CD14-positive monocyte (primary cell): ENCODE results near the gene BCL2L1. TPM values are rescaled to one million over a fixed set of nuclear protein-coding genes. Genes with fewer than 3 reads are reported as not detected.

ENCODE experiments used
- DNase-seq, 3 donors: peaks; one replicate each; pipeline ENCODE4 v3.0.0-alpha.2; 2011 to 2022
- H2AFZ ChIP-seq: 2 replicates; pipeline ENCODE4 v1.6.0; 2012; ENCODE audit warnings: mild to moderate bottlenecking, low read depth, low read length, inconsistent platforms; ENCODE audit not compliant: insufficient read depth, poor library complexity, severe bottlenecking
- H3K27ac ChIP-seq, 2 donors: 1 replicate in 1 of 2; 2 replicates in 1 of 2; pipeline ENCODE4 v1.5.1; 2012 to 2013; ENCODE audit warnings: low read length in 2 of 2, control low read depth in 1 of 2, inconsistent platforms in 1 of 2, low read depth in 1 of 2, mild to moderate bottlenecking in 1 of 2
- H3K27me3 ChIP-seq, 2 donors: one replicate each; pipeline versions ENCODE4 v1.6.0 to v1.6.1; 2011 to 2013; ENCODE audit warnings: low read length in 2 of 2; ENCODE audit not compliant: control insufficient read depth in 2 of 2, insufficient read depth in 2 of 2
- H3K36me3 ChIP-seq, 2 donors: replicated peaks in 1 of 2; 1 replicate in 1 of 2; 2 replicates in 1 of 2; pipeline versions ENCODE4 v1.5.1 to v1.6.1; 2012 to 2013; ENCODE audit warnings: low read length in 2 of 2, control low read depth in 1 of 2, inconsistent platforms in 1 of 2, mild to moderate bottlenecking in 1 of 2; ENCODE audit not compliant: insufficient read depth in 2 of 2, control insufficient read depth in 1 of 2
- H3K4me1 ChIP-seq, 2 donors: 1 replicate in 1 of 2; 2 replicates in 1 of 2; pipeline versions ENCODE4 v1.5.1 to v1.6.1; 2012 to 2013; ENCODE audit warnings: low read length in 2 of 2, control low read depth in 1 of 2, inconsistent platforms in 1 of 2, mild to moderate bottlenecking in 1 of 2, moderate library complexity in 1 of 2; ENCODE audit not compliant: insufficient read depth in 2 of 2, control insufficient read depth in 1 of 2
- H3K4me2 ChIP-seq: replicated peaks from 2 replicates; pipeline ENCODE3; 2012; ENCODE audit warnings: low read length, moderate library complexity, mild to moderate bottlenecking; ENCODE audit not compliant: poor library complexity, severe bottlenecking; ENCODE audit errors: extremely low read depth
- H3K4me3 ChIP-seq, 3 experiments: fragments of 200-600 bp in 1 of 3; sonication (generic) in 1 of 3; replicated peaks in 1 of 3; 1 replicate in 2 of 3; 2 replicates in 1 of 3; pipeline ENCODE4 v1.5.1; 2011 to 2013; ENCODE audit warnings: low read length in 3 of 3, mild to moderate bottlenecking in 3 of 3, control low read depth in 2 of 3, low read depth in 2 of 3, inconsistent platforms in 1 of 3, moderate library complexity in 1 of 3
- H3K79me2 ChIP-seq: 2 replicates; pipeline ENCODE4 v1.6.0; 2012; ENCODE audit warnings: mild to moderate bottlenecking, control low read depth, inconsistent platforms, low read length, moderate library complexity; ENCODE audit not compliant: insufficient read depth
- H3K9ac ChIP-seq: 2 replicates; pipeline ENCODE4 v1.6.0; 2017; ENCODE audit warnings: low read length, mild to moderate bottlenecking; ENCODE audit not compliant: insufficient read depth, poor library complexity, severe bottlenecking
- H3K9me3 ChIP-seq, 2 donors: replicated peaks in 1 of 2; 1 replicate in 1 of 2; 2 replicates in 1 of 2; pipeline versions ENCODE4 v1.5.1 to v1.6.1; 2012 to 2013; ENCODE audit warnings: low read length in 2 of 2, control low read depth in 1 of 2; ENCODE audit not compliant: control insufficient read depth in 1 of 2, insufficient read depth in 1 of 2
- H4K20me1 ChIP-seq: 2 replicates; pipeline ENCODE4 v1.6.0; 2012; ENCODE audit warnings: mild to moderate bottlenecking, low read length, control low read depth, moderate library complexity; ENCODE audit not compliant: insufficient read depth
- H3K27ac Mint-ChIP-seq, 7 donors: one replicate each; pipeline ENCODE4 v1.8.0; 2020; ENCODE audit warnings: mild to moderate bottlenecking in 7 of 7, mixed read lengths in 7 of 7, moderate library complexity in 6 of 7, inconsistent platforms in 2 of 7
- H3K27me3 Mint-ChIP-seq, 3 donors: one replicate each; pipeline ENCODE4 v1.8.0; 2021 to 2022; ENCODE audit warnings: low read depth in 3 of 3, mild to moderate bottlenecking in 3 of 3, mixed read lengths in 3 of 3, moderate library complexity in 3 of 3, inconsistent platforms in 1 of 3
- H3K36me3 Mint-ChIP-seq, 2 donors: one replicate each; pipeline ENCODE4 v1.8.0; 2020; ENCODE audit warnings: mixed read lengths in 2 of 2, inconsistent platforms in 1 of 2, mild to moderate bottlenecking in 1 of 2
- H3K4me1 Mint-ChIP-seq: one replicate; pipeline ENCODE4 v1.8.0; 2020; ENCODE audit warnings: mild to moderate bottlenecking, mixed read lengths
- H3K4me3 Mint-ChIP-seq, 2 donors: one replicate each; pipeline ENCODE4 v1.8.0; 2020; ENCODE audit warnings: mild to moderate bottlenecking in 2 of 2, mixed read lengths in 2 of 2, moderate library complexity in 1 of 2
- H3K9me3 Mint-ChIP-seq, 7 donors: one replicate each; pipeline ENCODE4 v1.8.0; 2020 to 2022; ENCODE audit warnings: mixed read lengths in 7 of 7, mild to moderate bottlenecking in 6 of 7, moderate library complexity in 6 of 7, inconsistent platforms in 2 of 7
- CTCF ChIP-seq: fragments of 200-600 bp; IDR thresholded peaks from one replicate; pipeline ENCODE4 v1.8.0; 2022; ENCODE audit warnings: antibody characterized with exemption, mild to moderate bottlenecking
- WGBS: methylation state at CpG from one replicate; pipeline ENCODE4 v1.1.5; 2013; ENCODE audit warnings: missing lambda C conversion rate; ENCODE audit not compliant: insufficient coverage; 5-methylcytosine and 5-hydroxymethylcytosine counted together
- intact Hi-C, 2 donors: fragments of 100-400 bp; cut with micrococcal nuclease; formaldehyde crosslinking; loops; one replicate each; pipeline versions ENCODE4 v1.15.0 to v1.15.1; 2023
- polyA minus RNA-seq: library from RNA; depleted of rRNA, polyadenylated mRNA; stranded (reverse); fragments of >200 nt; gene quantifications from 2 replicates; pipeline ENCODE4 v1.2.3, GENCODE V29; 2012
- polyA plus RNA-seq, 3 donors: library from polyadenylated mRNA; depleted of rRNA in 1 of 3; unstranded in 2 of 3; stranded (reverse) in 1 of 3; fragments of 300-500 nt in 2 of 3; fragments of >200 nt in 1 of 3; fragmentation: Illumina TruSeq in 2 of 3; gene quantifications; 1 replicate in 2 of 3; 2 replicates in 1 of 3; pipeline ENCODE4 v1.2.3, GENCODE V29; 2012 to 2021
- total RNA-seq, 12 experiments: library from RNA in 1 of 12; stranded (reverse) in 1 of 12; fragments of 120-200 nt in 1 of 12; gene quantifications; one replicate each; pipeline ENCODE4 v1.2.4 and lab custom pipeline; 2013 to 2026; ENCODE audit warnings: mixed read lengths in 6 of 12, inconsistent platforms in 1 of 12

The BCL2L1 gene
- 28.2 TPM for total RNA-seq (2013)
- polyA plus RNA-seq (10 to 100 TPM; 12.4 to 16.8 (median 14.3) TPM), polyA minus RNA-seq (18.7 and 35.8 TPM in 2 replicates), total RNA-seq (lab: John Stamatoyannopoulos, UW) (7.4 to 22.4 (median 10.3) reads per million in 11 experiments)

GRCh38 chr20:31722257-31723068 lies at the start of gene BCL2L1:
Gene BCL2L1 (minus strand): TSS chr20:31722868. CDS start chr20:31722218, 650 bp downstream.
- Mint-ChIP-seq H3K9me3 (no peaks in the 10 kb centered on the region), H3K27me3 (peaks cover 0 to 2% (median 0%) of the 10 kb centered on the region in 3 donors), H3K4me3 (peak within 1 kb of the TSS; percentile 96), H3K4me1 (peaks cover 59% of the 10 kb centered on the region), H3K36me3 (peaks cover 36 to 45% of the 10 kb centered on the region in 2 donors), H3K27ac (peak within 1 kb of the TSS; percentile 90 to 98 (median 94))
- H3K4me2 ChIP-seq = peak within 1 kb of the TSS; percentile 86
- peak within 1 kb of the TSS; percentile 77 to 98 (median 81) for H3K4me3 ChIP-seq
- 0% methylated on average over 16 of the region's 38 CpGs for WGBS
- peaks cover 57% of the 10 kb centered on the region for H3K79me2 ChIP-seq
- peak; percentile 70 for TF ChIP-seq CTCF
- peak within 1 kb of the TSS; percentile 91 to 99 for H3K27ac ChIP-seq
- H4K20me1 ChIP-seq = peaks cover 38% of the 10 kb centered on the region
- no peaks in the 10 kb centered on the region for H3K9me3 ChIP-seq
- peak; percentile 63 to 75 (median 69) for DNase-seq
- intact Hi-C loops = loop anchor here (2.0 to 5.0 kb wide), 4 partner anchors 26 to 160 kb away; no protein-coding TSS in a partner anchor
- peaks cover 41 to 55% of the 10 kb centered on the region in 2 donors for H3K4me1 ChIP-seq
- H3K27me3 ChIP-seq = no peaks in the 10 kb centered on the region
- H2AFZ ChIP-seq = peak within 1 kb of the TSS; percentile 98
- H3K9ac ChIP-seq = peak within 1 kb of the TSS; percentile 99
- H3K36me3 ChIP-seq = peaks cover 31 to 42% of the 10 kb centered on the region in 2 donors

- Histone ChIP-seq H4K20me1 (no peaks in the 10 kb centered on the region), H3K4me2 (no peak overlapping the region), H3K36me3 (peaks cover 49 to 94% of the 10 kb centered on the region in 2 donors), H3K4me1 (no peaks in the 10 kb centered on the region), H2AFZ (no peak overlapping the region), H3K79me2 (peaks cover 35% of the 10 kb centered on the region), H3K9me3 (no peaks in the 10 kb centered on the region), H3K4me3 (no peak overlapping the region), H3K27ac (no peak overlapping the region), H3K9ac (no peak overlapping the region), H3K27me3 (no peaks in the 10 kb centered on the region)
- H3K36me3 Mint-ChIP-seq = peaks cover 63 to 88% of the 10 kb centered on the region in 2 donors
- WGBS = no CpG with 5 or more reads among the region's 1 CpG
- H3K4me3 Mint-ChIP-seq = no peak overlapping the region
- no peak overlapping the region for H3K27ac Mint-ChIP-seq
- no peak for TF ChIP-seq CTCF
- no peak for DNase-seq
- H3K27me3 Mint-ChIP-seq = no peaks in the 10 kb centered on the region
- H3K9me3 Mint-ChIP-seq = no peaks in the 10 kb centered on the region
- intact Hi-C loops = no loop called here
- H3K4me1 Mint-ChIP-seq = no peaks in the 10 kb centered on the region
Observed at GRCh38 chr20:31770243-31770642, 47.6 kb upstream of the BCL2L1 start.
